ENCODE measurements around the gene AKAP13.

AKAP13 gene

GRCh38 chr15:85490856-85491255 is 110.5 kb downstream of the AKAP13 start:
- H3K27ac ChIP-seq: peak overlapping the region; percentile 37
- H3K9me3 ChIP-seq: no peaks in the 10 kb centered on the region
- peaks cover 41% of the 10 kb centered on the region in 2 experiments for H3K4me1 ChIP-seq (ENCODE audit: control insufficient read depth in 1 of 2, insufficient read depth in 1 of 2, low read depth in 1 of 2, low read length in 1 of 2)
- no peak for TF ChIP-seq CTCF (IDR thresholded peaks at IDR 0.05)
- H3K36me3 ChIP-seq: no peaks in the 10 kb centered on the region
- no peak overlapping the region for H3K4me3 ChIP-seq (ENCODE audit: low read depth in 1 of 2, low read length in 1 of 2)
- no peaks in the 10 kb centered on the region for H3K27me3 ChIP-seq

DNA sequence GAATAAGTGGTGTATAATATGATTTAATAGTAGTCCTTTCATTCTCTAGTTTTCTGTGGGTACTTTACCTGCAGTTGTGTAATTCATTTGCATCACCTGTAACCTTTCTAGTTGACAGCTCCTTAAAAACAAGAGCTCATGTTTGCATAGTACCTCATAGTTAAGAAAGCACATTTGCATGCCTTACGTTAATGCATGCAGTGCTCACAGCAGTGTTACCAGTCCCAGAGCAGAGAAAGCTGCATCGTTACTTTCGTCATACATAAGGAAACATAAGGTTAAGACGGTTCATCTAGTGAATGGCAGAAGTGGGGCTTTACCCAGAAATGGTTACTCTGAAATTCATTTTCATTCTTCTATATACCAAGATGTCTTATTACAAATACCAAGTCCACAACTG is 111.3 kb downstream of the AKAP13 start:
- H3K4me1 ChIP-seq (ENCODE audit: control insufficient read depth in 1 of 2, insufficient read depth in 1 of 2, low read depth in 1 of 2, low read length in 1 of 2): peaks cover 41% of the 10 kb centered on the region in 2 experiments
- H3K27ac ChIP-seq: peak overlapping the region; percentile 54
- H3K27me3 ChIP-seq: no peaks in the 10 kb centered on the region
- no peak for TF ChIP-seq CTCF (IDR thresholded peaks at IDR 0.05)
- no peaks in the 10 kb centered on the region for H3K36me3 ChIP-seq
- no peak overlapping the region for H3K4me3 ChIP-seq (ENCODE audit: low read depth in 1 of 2, low read length in 1 of 2)
- H3K9me3 ChIP-seq: no peaks in the 10 kb centered on the region

DNA sequence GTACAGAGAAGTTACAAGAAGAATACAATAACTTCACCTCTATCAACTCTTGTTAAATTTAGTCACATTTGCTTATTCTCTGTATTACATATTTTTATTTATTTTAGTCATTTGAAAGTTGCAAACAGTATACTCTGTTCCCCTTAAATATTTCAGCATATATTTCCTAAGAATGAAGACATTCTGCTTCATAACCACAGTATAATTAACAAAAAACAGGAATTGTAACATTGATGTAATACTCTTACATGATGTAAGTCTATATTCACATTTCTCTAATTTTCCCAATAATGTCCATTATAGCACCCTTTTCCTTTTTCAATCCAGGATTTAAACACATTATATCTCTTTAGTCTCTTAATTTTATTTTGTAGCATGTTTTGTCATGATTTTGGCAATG is 112.0 kb downstream of the AKAP13 start:
- Histone ChIP-seq H3K4me1 (ENCODE audit: control insufficient read depth in 1 of 2, insufficient read depth in 1 of 2, low read depth in 1 of 2, low read length in 1 of 2) (peaks cover 41% of the 10 kb centered on the region in 2 experiments), H3K27ac (peak overlapping the region; percentile 54), H3K36me3 (no peaks in the 10 kb centered on the region), H3K27me3 (no peaks in the 10 kb centered on the region), H3K9me3 (no peaks in the 10 kb centered on the region), H3K4me3 (ENCODE audit: low read depth in 1 of 2, low read length in 1 of 2) (no peak overlapping the region)
- no peak for TF ChIP-seq CTCF (IDR thresholded peaks at IDR 0.05)

DNA sequence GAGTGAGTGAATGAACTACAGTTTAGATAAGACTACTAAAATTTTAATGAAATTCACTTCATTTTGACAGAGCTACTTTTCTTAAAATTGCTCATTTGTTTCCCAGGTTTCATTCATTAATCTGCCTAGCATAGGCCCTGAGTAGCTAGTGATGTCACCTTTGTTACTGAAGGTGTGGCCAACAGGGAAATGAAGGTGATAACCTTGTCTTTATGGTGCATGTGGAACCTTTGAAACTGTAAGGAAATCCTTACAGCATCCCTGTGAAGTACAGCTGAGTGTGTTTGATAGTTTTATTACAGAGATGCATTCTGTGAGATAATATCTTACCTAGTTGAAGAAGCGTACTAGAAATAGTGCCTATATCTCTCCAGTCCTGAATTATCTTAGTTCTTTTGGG is 112.9 kb downstream of the AKAP13 start:
- H3K4me1 ChIP-seq (ENCODE audit: control insufficient read depth in 1 of 2, insufficient read depth in 1 of 2, low read depth in 1 of 2, low read length in 1 of 2): peaks cover 41% of the 10 kb centered on the region in 2 experiments
- no peaks in the 10 kb centered on the region for H3K27me3 ChIP-seq
- H3K4me3 ChIP-seq (ENCODE audit: low read depth in 1 of 2, low read length in 1 of 2): no peak overlapping the region
- no peaks in the 10 kb centered on the region for H3K9me3 ChIP-seq
- no peak overlapping the region for H3K27ac ChIP-seq
- H3K36me3 ChIP-seq: no peaks in the 10 kb centered on the region
- no peak for TF ChIP-seq CTCF (IDR thresholded peaks at IDR 0.05)

DNA sequence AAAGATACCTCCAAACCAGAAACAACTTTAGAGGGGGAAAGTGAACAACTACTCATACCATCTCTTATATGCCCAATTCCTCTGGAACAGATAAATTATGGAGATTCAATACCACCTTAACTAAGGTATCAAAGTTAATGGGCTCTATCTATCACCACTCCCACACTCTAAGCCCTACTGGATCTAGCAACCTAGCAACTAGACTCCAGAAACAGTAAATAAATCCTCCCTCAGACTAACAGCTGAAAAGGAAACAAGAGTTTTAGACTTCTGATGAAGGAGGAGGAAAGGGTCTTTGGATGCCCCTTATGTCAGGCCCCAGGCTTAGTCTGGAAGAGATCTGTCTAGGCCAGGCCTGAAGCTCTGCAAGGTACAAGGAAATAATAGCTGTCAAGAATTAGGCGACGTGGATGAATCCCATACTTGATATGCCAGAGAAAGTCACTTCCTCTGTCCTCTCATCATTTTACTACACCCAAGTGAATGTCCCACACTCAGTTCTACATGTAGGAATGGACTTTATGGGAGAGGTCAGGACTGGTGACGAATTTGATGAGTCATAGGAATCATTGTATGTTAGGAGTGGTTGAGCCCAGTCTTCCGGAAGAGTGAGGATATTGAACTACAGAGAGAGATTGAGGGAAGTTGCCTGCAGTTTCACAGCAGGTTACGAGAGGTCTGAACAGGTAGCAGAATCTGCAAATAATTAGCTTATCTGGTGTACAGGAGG is 113.8 kb downstream of the AKAP13 start:
- H3K36me3 ChIP-seq: no peaks in the 10 kb centered on the region
- H3K27me3 ChIP-seq: no peaks in the 10 kb centered on the region
- H3K4me1 ChIP-seq (ENCODE audit: control insufficient read depth in 1 of 2, insufficient read depth in 1 of 2, low read depth in 1 of 2, low read length in 1 of 2): peaks cover 40% of the 10 kb centered on the region in 2 experiments
- H3K27ac ChIP-seq: no peak overlapping the region
- no peaks in the 10 kb centered on the region for H3K9me3 ChIP-seq
- no peak for TF ChIP-seq CTCF (IDR thresholded peaks at IDR 0.05)
- no peak overlapping the region for H3K4me3 ChIP-seq (ENCODE audit: low read depth in 1 of 2, low read length in 1 of 2)
